Activated B cell treated with CpG ODN at 0.5 μM for 24 hours (primary cell): ENCODE results near the gene SSR4. TPM values are rescaled to one million over a fixed set of nuclear protein-coding genes. Genes with fewer than 3 reads are reported as not detected.

Experiments used
- ATAC-seq: fragments of 200-7000 bp; cut with Tn5 transposase; one replicate; pipeline ENCODE4 v1.10.0; 2021; ENCODE audit warnings: low read depth, mild to moderate bottlenecking, moderate library complexity
- CTCF ChIA-PET: fragments of 350-600 bp; sonication (Branson Sonifier 250); formaldehyde crosslinking; loops from one replicate; lab custom pipeline; 2021; ENCODE audit warnings: antibody characterized with exemption; lab: Charles Lee
- POLR2A ChIA-PET: fragments of 350-600 bp; sonication (Branson Sonifier 250); formaldehyde crosslinking; loops from one replicate; lab custom pipeline; 2021; ENCODE audit warnings: antibody characterized with exemption; lab: Charles Lee
- DNase-seq: peaks from one replicate; pipeline ENCODE4 v3.0.0; 2022
- H3K27ac Mint-ChIP-seq: one replicate; pipeline ENCODE4 v1.8.0; 2020; ENCODE audit warnings: mixed read lengths
- H3K27me3 Mint-ChIP-seq: one replicate; pipeline ENCODE4 v1.8.0; 2021; ENCODE audit warnings: mixed read lengths
- H3K36me3 Mint-ChIP-seq: one replicate; pipeline ENCODE4 v1.8.0; 2021; ENCODE audit warnings: low read depth, mixed read lengths
- H3K4me1 Mint-ChIP-seq: one replicate; pipeline ENCODE4 v1.8.0; 2021; ENCODE audit warnings: mixed read lengths
- H3K4me3 Mint-ChIP-seq: one replicate; pipeline ENCODE4 v1.8.0; 2020; ENCODE audit warnings: mild to moderate bottlenecking, mixed read lengths
- H3K9me3 Mint-ChIP-seq: one replicate; pipeline ENCODE4 v1.8.0; 2020; ENCODE audit warnings: mixed read lengths
- CTCF ChIP-seq: fragments of 200-600 bp; IDR thresholded peaks from one replicate; pipeline ENCODE4 v1.8.0; 2022; ENCODE audit warnings: antibody characterized with exemption, mild to moderate bottlenecking
- intact Hi-C: fragments of 100-400 bp; cut with micrococcal nuclease; formaldehyde crosslinking; loops from one replicate; pipeline ENCODE4 v1.15.1; 2024
- total RNA-seq: library from RNA; stranded (reverse); gene quantifications from 2 replicates; pipeline ENCODE4 v1.2.3, GENCODE V29; 2022

SSR4 gene
- total RNA-seq, 1 donor from 2014 or later: 160 TPM

- H3K36me3 Mint-ChIP-seq: no peaks in the 10 kb centered on the region
- ATAC-seq: no peak
Measured at GRCh38 chrX:153830640-153831428, 36.4 kb downstream of the SSR4 start.

GRCh38 chrX:153831429-153832150 is 37.1 kb downstream of the SSR4 start:
- Mint-ChIP-seq H3K27ac (no peak overlapping the region), H3K27me3 (peaks cover 16% of the 10 kb centered on the region), H3K4me3 (peak overlapping the region; percentile 28), H3K9me3 (no peaks in the 10 kb centered on the region), H3K4me1 (peaks cover 7% of the 10 kb centered on the region), H3K36me3 (no peaks in the 10 kb centered on the region)
- no peak for ATAC-seq
- ChIA-PET CTCF (no interaction called here), POLR2A (no interaction called here)
- intact Hi-C loops: no loop called here
- DNase-seq: no peak
- no peak for TF ChIP-seq CTCF

More at GRCh38 chrX:153830640-153831428, 36.4 kb downstream of the SSR4 start:
- H3K27ac Mint-ChIP-seq: no peak overlapping the region
- H3K4me1 Mint-ChIP-seq: peaks cover 7% of the 10 kb centered on the region
- H3K27me3 Mint-ChIP-seq: peaks cover 16% of the 10 kb centered on the region
- CTCF ChIA-PET: no interaction called here
- no peak for DNase-seq
- TF ChIP-seq CTCF: no peak
- no peaks in the 10 kb centered on the region for H3K9me3 Mint-ChIP-seq
- H3K4me3 Mint-ChIP-seq: no peak overlapping the region
- intact Hi-C loops: no loop called here
- POLR2A ChIA-PET: no interaction called here

GRCh38 chrX:153832728-153833127 is 38.3 kb downstream of the SSR4 start:
- no peak for ATAC-seq
- no peak for DNase-seq
- ChIA-PET CTCF (no interaction called here), POLR2A (no interaction called here)
- intact Hi-C loops: no loop called here
- peaks cover 6% of the 10 kb centered on the region for H3K27me3 Mint-ChIP-seq
- H3K4me1 Mint-ChIP-seq: peaks cover 7% of the 10 kb centered on the region
- TF ChIP-seq CTCF: no peak
- no peaks in the 10 kb centered on the region for H3K36me3 Mint-ChIP-seq
- no peaks in the 10 kb centered on the region for H3K9me3 Mint-ChIP-seq
- no peak overlapping the region for H3K4me3 Mint-ChIP-seq
- no peak overlapping the region for H3K27ac Mint-ChIP-seq

- POLR2A ChIA-PET: no interaction called here
- Mint-ChIP-seq H3K27ac (no peak overlapping the region), H3K4me1 (no peaks in the 10 kb centered on the region), H3K36me3 (no peaks in the 10 kb centered on the region), H3K27me3 (peaks cover 4% of the 10 kb centered on the region), H3K4me3 (no peak overlapping the region), H3K9me3 (no peaks in the 10 kb centered on the region)
- CTCF ChIA-PET: no interaction called here
- intact Hi-C loops: no loop called here
- TF ChIP-seq CTCF: no peak
- no peak for DNase-seq
- ATAC-seq: no peak
Measured at GRCh38 chrX:153836921-153837320, 42.5 kb downstream of the SSR4 start.

GRCh38 chrX:153844509-153845082 is 50.1 kb downstream of the SSR4 start:
- no peaks in the 10 kb centered on the region for H3K36me3 Mint-ChIP-seq
- TF ChIP-seq CTCF: no peak
- intact Hi-C loops: no loop called here
- peaks cover 7% of the 10 kb centered on the region for H3K27me3 Mint-ChIP-seq
- no peak for DNase-seq
- CTCF ChIA-PET: no interaction called here
- no peak for ATAC-seq
- H3K9me3 Mint-ChIP-seq: no peaks in the 10 kb centered on the region
- peaks cover 10% of the 10 kb centered on the region for H3K4me1 Mint-ChIP-seq
- no peak overlapping the region for H3K4me3 Mint-ChIP-seq
- no peak overlapping the region for H3K27ac Mint-ChIP-seq
- POLR2A ChIA-PET: interaction anchor here (0.6 kb wide), 1 partner anchor 160 kb away, joined by 3 read pairs; no protein-coding TSS in a partner anchor
